Psoas muscle (tissue), 8 donors: ENCODE measurements around the gene MRPL47. TPM values are rescaled to one million over a fixed set of nuclear protein-coding genes. Genes with fewer than 3 reads are reported as not detected.

Source experiments
- ATAC-seq, 4 donors: fragments of 200-7000 bp; cut with Tn5 transposase; one replicate each; pipeline ENCODE4 v1.9.1; 2020; ENCODE audit warnings: moderate library complexity in 3 of 4, mild to moderate bottlenecking in 2 of 4
- DNase-seq, 2 donors: peaks; one replicate each; pipeline ENCODE4 v3.0.0-alpha.2; 2020
- H3K27ac ChIP-seq: fragments of 200-600 bp; one replicate; pipeline ENCODE4 v1.8.0; 2022
- H3K27me3 ChIP-seq, 3 donors: fragments of 200-600 bp in 1 of 3; one replicate each; pipeline versions ENCODE4 v1.6.1 to v1.8.0; 2013 to 2022; ENCODE audit warnings: low read length in 2 of 3, mild to moderate bottlenecking in 2 of 3, moderate library complexity in 1 of 3; ENCODE audit not compliant: insufficient read depth in 3 of 3
- H3K36me3 ChIP-seq, 2 donors: fragments of 200-600 bp in 1 of 2; one replicate each; pipeline versions ENCODE4 v1.6.1 to v1.8.0; 2013 to 2022; ENCODE audit warnings: low read depth in 1 of 2, mild to moderate bottlenecking in 1 of 2, moderate library complexity in 1 of 2; ENCODE audit not compliant: insufficient read depth in 1 of 2
- H3K4me1 ChIP-seq: fragments of 200-600 bp; one replicate; pipeline ENCODE4 v1.8.0; 2022
- H3K4me3 ChIP-seq: fragments of 200-600 bp; one replicate; pipeline ENCODE4 v1.8.0; 2022; ENCODE audit warnings: mild to moderate bottlenecking
- H3K9me3 ChIP-seq: fragments of 200-600 bp; one replicate; pipeline ENCODE4 v1.8.0; 2022
- CTCF ChIP-seq: fragments of 200-600 bp; IDR thresholded peaks from one replicate; pipeline ENCODE4 v1.8.0; 2022; ENCODE audit warnings: antibody characterized with exemption
- WGBS, 3 donors: extraction: QIAGEN DNeasy Blood & Tissue Kit; methylation state at CpG; one replicate each; pipeline versions ENCODE4 v1.1.6 to v1.1.7; 2013; 5-methylcytosine and 5-hydroxymethylcytosine counted together
- intact Hi-C, 2 donors: fragments of 100-400 bp; cut with DNase I; formaldehyde crosslinking; loops; one replicate each; pipeline versions ENCODE4 v1.11.0 to v1.14.2; 2022
- polyA plus RNA-seq, 3 donors: library from polyadenylated mRNA; stranded (reverse); fragments of 200-250 nt; gene quantifications; one replicate each; pipeline ENCODE4 v1.2.3, GENCODE V29; 2013
- total RNA-seq, 4 donors: library from RNA; stranded (reverse); fragmentation: NEBNext Ultra II Directional in 2 of 4; extraction: Animal tissue kit (Norgen Biotek cat#: 25700) in 2 of 4; gene quantifications; one replicate each; pipeline versions ENCODE4 v1.2.1 to v1.2.4, GENCODE V29; 2021 to 2023
- donor health status: healthy with polysubstance abuse.
- donor health status: DM: no; HTN: no; CAD: no; lungs with moderate emphysema.
- donor health status: Bipolar disorder and iron deficiency.
- donor health status: healthy.
- donor health status: DM: yes; HTN: yes; CAD: no.
- donor health status: DM: no; HTN: no; CAD: no.
- donor health status: DM: no; HTN: no; CAD: no.
- donor health status: DM: yes; HTN: yes; CAD: no.

MRPL47 gene
- total and polyA plus RNA-seq, 7 donors: 29.4 to 108 (median 62.6) TPM

- H3K27ac ChIP-seq: no peak overlapping the region
- H3K9me3 ChIP-seq: peaks cover 3% of the 10 kb centered on the region
- no peaks in the 10 kb centered on the region for H3K27me3 ChIP-seq
- 80 to 96% (median 91%) methylated on average over 2 of the region's 2 CpGs for WGBS, 3 donors
- no peak for TF ChIP-seq CTCF
- intact Hi-C loops: no loop called here
- peaks cover 2% of the 10 kb centered on the region for H3K4me1 ChIP-seq
- no peak for DNase-seq
- H3K4me3 ChIP-seq: no peak overlapping the region
- ATAC-seq: no peak
- no peaks in the 10 kb centered on the region for H3K36me3 ChIP-seq
Observed at GRCh38 chr3:179546814-179547241, 57.6 kb downstream of the MRPL47 start.

GRCh38 chr3:179544981-179545645, 59.3 kb downstream of the MRPL47 start:
- no peak for ATAC-seq
- no peak for DNase-seq
- intact Hi-C loops: no loop called here
- no peak for TF ChIP-seq CTCF
- Histone ChIP-seq H3K27ac (no peak overlapping the region), H3K27me3 (no peaks in the 10 kb centered on the region), H3K4me3 (no peak overlapping the region), H3K9me3 (peaks cover 3% of the 10 kb centered on the region), H3K4me1 (no peaks in the 10 kb centered on the region), H3K36me3 (no peaks in the 10 kb centered on the region)
- WGBS, 3 donors: 72 to 91% (median 88%) methylated on average over 2 of the region's 2 CpGs

- Histone ChIP-seq H3K4me3 (no peak overlapping the region), H3K36me3 (no peaks in the 10 kb centered on the region), H3K9me3 (no peaks in the 10 kb centered on the region), H3K4me1 (no peaks in the 10 kb centered on the region), H3K27me3 (no peaks in the 10 kb centered on the region), H3K27ac (no peak overlapping the region)
- TF ChIP-seq CTCF: no peak
- DNase-seq: no peak
- no peak for ATAC-seq
- intact Hi-C loops: no loop called here
Observed at GRCh38 chr3:179542375-179542774, 62.1 kb downstream of the MRPL47 start.

GRCh38 chr3:179541596-179541995, 62.8 kb downstream of the MRPL47 start:
- intact Hi-C loops: no loop called here
- no peak for DNase-seq
- no peak overlapping the region for H3K4me3 ChIP-seq
- no peaks in the 10 kb centered on the region for H3K27me3 ChIP-seq
- TF ChIP-seq CTCF: no peak
- H3K4me1 ChIP-seq: no peaks in the 10 kb centered on the region
- ATAC-seq: no peak
- H3K36me3 ChIP-seq: no peaks in the 10 kb centered on the region
- 95 to 100% (median 96%) methylated on average over 1 of the region's 1 CpG for WGBS, 3 donors
- no peak overlapping the region for H3K27ac ChIP-seq
- no peaks in the 10 kb centered on the region for H3K9me3 ChIP-seq

- DNase-seq (no peak), ATAC-seq (no peak)
- H3K4me3 ChIP-seq: no peak overlapping the region
- no peaks in the 10 kb centered on the region for H3K36me3 ChIP-seq
- H3K27me3 ChIP-seq: no peaks in the 10 kb centered on the region
- no peaks in the 10 kb centered on the region for H3K4me1 ChIP-seq
- intact Hi-C loops: no loop called here
- H3K27ac ChIP-seq: no peak overlapping the region
- TF ChIP-seq CTCF: no peak
- 67 to 72% (median 69%) methylated on average over 2 of the region's 2 CpGs for WGBS, 3 donors
- H3K9me3 ChIP-seq: no peaks in the 10 kb centered on the region
Observed at GRCh38 chr3:179541094-179541493, 63.3 kb downstream of the MRPL47 start.
